Lower leg skin (tissue), 4 donors: ENCODE results near the gene HK2. TPM values are rescaled to one million over a fixed set of nuclear protein-coding genes. Genes with fewer than 3 reads are reported as not detected.
A peak's percentile ranks its signal among the peaks of the same experiment; 100 is the strongest.

Source experiments
- DNase-seq, 2 donors: peaks; one replicate each; pipeline ENCODE4 v3.0.0-alpha.2; 2019; ENCODE audit warnings: low spot score in 2 of 2
- H3K4me3 ChIP-seq: fragments of 200-600 bp; sonication (generic); 2 replicates; pipeline ENCODE4 v1.5.1; 2017; ENCODE audit warnings: mild to moderate bottlenecking, low read depth; ENCODE audit not compliant: poor library complexity, severe bottlenecking
- POLR2A ChIP-seq, 2 donors: fragments of 450-650 bp; IDR thresholded peaks; one replicate each; pipeline ENCODE4 v1.6.1; 2016 to 2017; ENCODE audit warnings: antibody characterized with exemption in 2 of 2, mild to moderate bottlenecking in 1 of 2, moderate library complexity in 1 of 2
- WGBS, 2 donors: methylation state at CpG; one replicate each; pipeline ENCODE4 v1.1.5; 2018; 5-methylcytosine and 5-hydroxymethylcytosine counted together
- intact Hi-C: fragments of 100-400 bp; cut with DNase I; formaldehyde crosslinking; loops from one replicate; pipeline ENCODE4 v1.15.0; 2023; ENCODE audit warnings: low total_unique reads
- total RNA-seq, 4 donors: library from RNA; depleted of rRNA; stranded (reverse); fragments of >200 nt; gene quantifications; one replicate each; pipeline ENCODE4 v1.1.0, GENCODE V29; 2016
- TF ChIP-seq, protein P1 (sequence below), 3 donors: fragments of 450-650 bp; IDR thresholded peaks; one replicate each; pipeline ENCODE4 v1.5.1; 2016; ENCODE audit warnings: antibody characterized with exemption in 3 of 3, mild to moderate bottlenecking in 3 of 3, moderate library complexity in 2 of 3

The HK2 gene
- total RNA-seq, 4 donors from 2014 or later = 22.4 to 27.3 (median 25.8) TPM

DNA sequence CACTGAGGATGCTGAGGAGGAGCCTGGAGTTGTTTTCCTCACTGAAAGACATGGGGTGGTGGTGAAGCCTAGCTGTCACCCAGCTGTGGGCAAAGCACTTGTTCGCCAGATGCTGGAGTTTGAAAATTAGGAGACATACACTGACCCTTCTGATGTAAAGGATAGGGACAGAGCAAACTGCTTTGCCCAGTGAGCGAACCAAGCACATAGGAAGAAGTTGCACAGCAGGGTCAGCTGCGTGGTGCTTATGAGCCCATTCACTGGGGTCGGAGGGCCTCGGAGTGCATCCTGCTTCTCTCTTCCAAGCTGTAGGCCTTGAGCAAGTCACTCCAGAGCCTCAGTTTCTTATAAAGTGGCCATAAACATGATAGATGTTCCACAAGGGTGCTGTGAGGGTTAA, 50.9 kb downstream of the HK2 start:
- DNase-seq = peak in 1 of 2 donors; percentile 62
- no peak overlapping the region for H3K4me3 ChIP-seq
- WGBS, 2 donors = 95 to 97% methylated on average over 5 of the region's 5 CpGs
- TF ChIP-seq, protein P1, sequence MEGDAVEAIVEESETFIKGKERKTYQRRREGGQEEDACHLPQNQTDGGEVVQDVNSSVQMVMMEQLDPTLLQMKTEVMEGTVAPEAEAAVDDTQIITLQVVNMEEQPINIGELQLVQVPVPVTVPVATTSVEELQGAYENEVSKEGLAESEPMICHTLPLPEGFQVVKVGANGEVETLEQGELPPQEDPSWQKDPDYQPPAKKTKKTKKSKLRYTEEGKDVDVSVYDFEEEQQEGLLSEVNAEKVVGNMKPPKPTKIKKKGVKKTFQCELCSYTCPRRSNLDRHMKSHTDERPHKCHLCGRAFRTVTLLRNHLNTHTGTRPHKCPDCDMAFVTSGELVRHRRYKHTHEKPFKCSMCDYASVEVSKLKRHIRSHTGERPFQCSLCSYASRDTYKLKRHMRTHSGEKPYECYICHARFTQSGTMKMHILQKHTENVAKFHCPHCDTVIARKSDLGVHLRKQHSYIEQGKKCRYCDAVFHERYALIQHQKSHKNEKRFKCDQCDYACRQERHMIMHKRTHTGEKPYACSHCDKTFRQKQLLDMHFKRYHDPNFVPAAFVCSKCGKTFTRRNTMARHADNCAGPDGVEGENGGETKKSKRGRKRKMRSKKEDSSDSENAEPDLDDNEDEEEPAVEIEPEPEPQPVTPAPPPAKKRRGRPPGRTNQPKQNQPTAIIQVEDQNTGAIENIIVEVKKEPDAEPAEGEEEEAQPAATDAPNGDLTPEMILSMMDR (IDR thresholded peaks at IDR 0.05) = no peak
- no peak for TF ChIP-seq POLR2A (IDR thresholded peaks at IDR 0.05)
- intact Hi-C loops = loop anchor here (5.0 kb wide), 1 partner anchor 1162 kb away; no protein-coding TSS in a partner anchor

DNA sequence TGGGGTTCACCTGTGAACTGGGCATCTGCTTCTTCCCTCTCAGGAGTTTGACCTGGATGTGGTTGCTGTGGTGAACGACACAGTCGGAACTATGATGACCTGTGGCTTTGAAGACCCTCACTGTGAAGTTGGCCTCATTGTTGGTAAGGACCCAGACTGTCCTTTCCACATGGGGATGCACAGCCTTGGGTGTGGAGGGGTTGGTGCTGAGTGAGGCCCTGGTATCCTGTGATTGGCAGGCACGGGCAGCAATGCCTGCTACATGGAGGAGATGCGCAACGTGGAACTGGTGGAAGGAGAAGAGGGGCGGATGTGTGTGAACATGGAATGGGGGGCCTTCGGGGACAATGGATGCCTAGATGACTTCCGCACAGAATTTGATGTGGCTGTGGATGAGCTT, 52.3 kb downstream of the HK2 start:
- intact Hi-C loops = no loop called here

DNA sequence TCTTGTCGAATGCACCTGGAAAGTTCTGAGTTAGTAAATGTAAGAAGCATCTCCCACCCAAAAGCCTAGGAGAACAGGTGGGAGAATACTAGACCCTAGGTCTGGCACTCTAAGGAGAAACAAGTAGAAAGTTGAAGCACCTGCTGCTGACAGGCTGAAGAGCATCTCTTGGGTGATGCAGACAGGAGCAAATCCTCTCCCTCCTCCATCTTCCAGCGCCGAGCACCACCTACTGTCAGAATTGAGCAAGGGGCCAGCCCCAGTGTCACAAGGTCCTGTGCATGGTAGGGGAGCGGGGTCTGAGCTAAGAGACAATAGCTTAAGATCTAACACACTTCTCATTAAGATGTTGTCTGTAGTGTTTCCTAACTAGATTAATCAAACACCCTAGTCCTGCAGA, 52.9 kb downstream of the HK2 start:
- DNase-seq = peak in 1 of 2 donors; percentile 62

More for the DNA sequence above, 52.3 kb downstream of the HK2 start:
- TF ChIP-seq, protein P1 (IDR thresholded peaks at IDR 0.05) = no peak
- no peak for TF ChIP-seq POLR2A (IDR thresholded peaks at IDR 0.05)
- DNase-seq = peak in 1 of 2 donors; percentile 37
- H3K4me3 ChIP-seq = no peak overlapping the region
- WGBS, 2 donors = 83 to 92% methylated on average over 8 of the region's 8 CpGs

DNA sequence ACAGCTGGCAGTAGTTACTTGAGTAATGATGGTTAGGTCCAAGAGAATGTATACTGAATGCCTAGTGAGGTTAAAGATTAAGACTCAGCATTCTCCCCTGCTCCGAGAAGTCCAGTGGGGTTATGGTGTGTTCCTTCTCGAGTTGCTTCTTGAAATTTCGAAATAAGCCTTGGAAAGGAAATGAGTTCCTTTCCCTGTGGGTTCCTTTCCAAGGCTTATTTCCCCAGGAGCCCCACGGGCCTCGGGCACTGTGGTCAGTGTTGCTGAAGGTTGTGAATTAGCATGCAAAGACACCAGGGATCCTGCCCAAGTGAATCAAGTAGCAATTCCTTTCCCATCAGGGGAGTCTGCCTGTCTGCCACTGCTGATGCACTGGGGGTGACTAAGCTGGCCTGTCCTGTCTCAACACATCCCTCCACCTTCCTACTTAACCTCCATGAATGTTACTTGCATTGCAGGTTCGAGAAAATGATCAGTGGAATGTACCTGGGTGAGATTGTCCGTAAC, 53.6 kb downstream of the HK2 start:
- H3K4me3 ChIP-seq = no peak overlapping the region
- intact Hi-C loops = no loop called here
- TF ChIP-seq POLR2A (IDR thresholded peaks at IDR 0.05) = no peak
- TF ChIP-seq, protein P1 (IDR thresholded peaks at IDR 0.05) = no peak
- 57 to 62% methylated on average over 7 of the region's 7 CpGs for WGBS, 2 donors
- DNase-seq = peak in 1 of 2 donors; percentile 52

More for the DNA sequence above, 52.9 kb downstream of the HK2 start:
- WGBS, 2 donors = 95 to 97% methylated on average over 4 of the region's 4 CpGs
- intact Hi-C loops = no loop called here
- TF ChIP-seq POLR2A (IDR thresholded peaks at IDR 0.05) = no peak
- TF ChIP-seq, protein P1 (IDR thresholded peaks at IDR 0.05) = no peak
- H3K4me3 ChIP-seq = no peak overlapping the region

DNA sequence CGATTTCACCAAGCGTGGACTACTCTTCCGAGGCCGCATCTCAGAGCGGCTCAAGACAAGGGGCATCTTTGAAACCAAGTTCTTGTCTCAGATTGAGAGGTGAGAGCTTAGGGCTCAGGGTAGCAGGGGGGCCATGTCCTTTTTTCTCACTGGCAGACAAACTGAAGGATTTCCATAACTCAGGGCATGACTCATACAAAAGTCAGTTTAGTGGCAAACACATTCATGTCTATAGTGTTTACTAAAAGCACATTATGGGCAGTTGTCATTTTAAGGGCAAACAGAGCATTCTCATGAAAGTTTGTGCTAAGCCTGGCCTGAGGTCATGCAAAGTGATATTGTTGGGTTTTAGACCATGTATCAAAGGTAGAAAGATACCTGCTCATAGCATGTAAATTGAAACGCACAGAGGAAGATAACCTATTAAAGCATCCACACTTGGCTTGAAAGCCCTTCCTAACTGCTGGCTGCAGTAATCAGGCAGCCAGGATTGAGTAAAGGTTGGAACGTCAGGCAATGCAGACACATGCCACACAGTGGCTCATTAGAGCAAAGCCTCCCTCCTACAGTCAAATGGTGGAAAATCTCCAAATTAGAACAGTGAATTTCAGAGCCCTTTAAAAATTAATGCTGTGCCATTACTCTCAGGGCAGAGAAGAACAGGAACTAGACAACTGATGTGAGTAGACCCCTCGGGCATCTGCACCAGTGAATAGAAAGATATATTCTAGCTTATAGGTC, 54.2 kb downstream of the HK2 start:
- TF ChIP-seq POLR2A (IDR thresholded peaks at IDR 0.05) = no peak
- TF ChIP-seq, protein P1 (IDR thresholded peaks at IDR 0.05) = no peak
- DNase-seq = peak in 1 of 2 donors; percentile 20
- WGBS, 2 donors = 85 to 90% methylated on average over 8 of the region's 8 CpGs
- H3K4me3 ChIP-seq = no peak overlapping the region
- intact Hi-C loops = no loop called here
